ENCODE data around the gene OR2K2.

GRCh38 chr9:111366978-111367377, 37.0 kb upstream of the OR2K2 start:
- TF ChIP-seq CTCF (IDR thresholded peaks at IDR 0.05) (no peak), POLR2A (IDR thresholded peaks at IDR 0.05) (no peak)

Data from Peyer's patch (tissue), 4 donors.